GM18873 (cell line): ENCODE measurements around the gene ACER3.
"Not testable (repeated sequence)": the region's sequence is repeated elsewhere in the genome, so short reads cannot be mapped to it uniquely, and the experiment has no call there.

Source experiments
- ATAC-seq: cut with Tn5 transposase; IDR thresholded peaks from one replicate; pipeline ENCODE4 v1.9.1; 2021; ENCODE audit warnings: mild to moderate bottlenecking, moderate library complexity, moderate number of reproducible peaks; ENCODE audit not compliant: unreplicated experiment, low FRiP score

ACER3 gene

GRCh38 chr11:77053217-77054015 lies 192.7 kb downstream of the ACER3 start:
- no peak for ATAC-seq

DNA sequence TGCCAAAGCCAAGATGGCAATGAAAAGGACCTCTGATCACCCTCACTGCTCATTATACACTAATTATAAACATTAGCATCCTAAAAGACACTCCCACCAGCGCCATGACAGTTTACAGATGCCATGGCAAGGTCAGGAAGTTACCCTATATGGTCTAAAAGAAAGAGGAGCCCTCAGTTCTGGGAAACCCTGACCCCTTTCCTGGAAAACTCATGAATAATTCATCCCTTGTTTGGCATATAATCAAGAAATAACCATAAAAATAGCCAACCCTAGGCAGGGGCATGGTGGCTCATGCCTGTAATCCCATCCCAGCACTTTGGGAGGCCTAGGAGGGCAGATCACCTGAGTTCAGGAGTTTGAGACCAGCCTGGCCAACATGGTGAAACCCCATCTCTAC lies 193.4 kb downstream of the ACER3 start:
- no peak for ATAC-seq

GRCh38 chr11:77055101-77055561 lies 194.4 kb downstream of the ACER3 start:
- ATAC-seq, result no peak

DNA sequence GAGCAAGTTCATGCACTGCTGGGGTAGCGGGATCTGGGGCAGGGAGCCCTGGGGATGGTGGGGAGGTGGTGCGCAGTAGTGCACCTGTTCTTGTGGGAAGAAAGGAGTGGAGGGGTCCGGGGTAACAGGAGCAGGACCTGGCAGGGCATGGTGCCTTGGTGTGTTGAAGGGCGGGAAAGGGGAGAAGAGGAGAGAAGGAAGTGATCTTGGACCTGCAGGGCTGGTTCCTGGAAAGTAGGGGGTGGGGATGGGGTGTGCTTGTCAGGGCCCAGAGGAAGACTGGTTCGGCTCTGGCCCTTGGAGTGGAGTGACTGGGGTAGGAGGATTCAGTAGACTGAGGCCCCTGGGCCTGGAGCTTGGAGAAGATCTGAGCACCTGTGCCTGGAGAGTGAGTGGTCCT lies 195.2 kb downstream of the ACER3 start:
- no peak for ATAC-seq

DNA sequence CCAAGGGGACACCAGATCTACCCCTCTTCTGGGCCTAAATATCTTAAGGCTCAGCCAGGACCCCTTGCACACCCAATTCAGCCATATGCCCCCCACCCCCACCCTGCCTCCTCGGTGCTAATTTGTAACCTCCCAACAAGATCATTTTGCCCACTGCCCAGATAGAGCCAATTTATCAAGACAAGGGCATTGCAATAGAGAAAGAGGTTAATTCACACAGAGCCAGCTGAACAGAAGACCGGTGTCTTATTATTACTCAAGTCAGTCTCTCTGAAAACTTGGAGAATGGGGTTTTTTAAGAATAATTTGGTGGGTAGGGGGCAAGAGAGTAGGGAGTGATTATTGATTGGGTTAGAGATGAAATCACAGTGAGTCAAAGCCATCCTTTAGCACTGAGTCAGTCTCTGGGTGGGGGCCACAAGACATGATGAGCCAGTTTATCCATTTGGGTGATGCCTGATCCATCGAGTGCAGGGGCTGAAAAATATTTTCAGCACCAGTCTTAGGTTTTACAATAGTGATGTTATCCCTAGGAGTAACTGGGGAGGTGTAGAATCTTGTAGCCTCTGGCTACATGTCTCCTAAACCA lies 196.2 kb downstream of the ACER3 start:
- no peak for ATAC-seq

GRCh38 chr11:77057938-77058474 lies 197.3 kb downstream of the ACER3 start:
- no peak for ATAC-seq

DNA sequence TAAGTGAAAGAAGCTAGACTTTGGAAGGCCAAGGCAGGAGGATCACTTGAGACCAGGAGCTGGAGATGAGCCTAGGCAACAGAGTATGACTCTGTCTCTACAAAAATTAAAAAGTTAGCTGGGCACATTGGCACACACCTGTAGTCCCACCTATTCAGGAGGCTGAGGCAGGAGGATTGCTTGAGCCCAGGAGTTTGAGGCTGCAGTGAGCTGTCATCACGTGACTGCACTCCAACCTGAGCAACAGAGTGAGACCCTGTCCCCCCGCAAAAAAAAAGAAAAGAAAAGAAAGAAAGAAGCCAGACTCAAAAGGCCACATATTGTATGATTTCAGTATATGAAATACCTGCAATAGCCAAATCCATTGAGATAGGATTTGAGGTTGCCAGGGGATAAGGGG lies 198.2 kb downstream of the ACER3 start:
- no peak for ATAC-seq

- ATAC-seq, result no peak
Measured at GRCh38 chr11:77059806-77060205, 199.1 kb downstream of the ACER3 start.

- ATAC-seq, result no peak
Measured at GRCh38 chr11:77060234-77060633, 199.5 kb downstream of the ACER3 start.

- not testable (repeated sequence) for ATAC-seq
Measured at GRCh38 chr11:77061258-77061657, 200.5 kb downstream of the ACER3 start.

- ATAC-seq, result no peak
Measured at GRCh38 chr11:77062924-77063323, 202.2 kb downstream of the ACER3 start.

DNA sequence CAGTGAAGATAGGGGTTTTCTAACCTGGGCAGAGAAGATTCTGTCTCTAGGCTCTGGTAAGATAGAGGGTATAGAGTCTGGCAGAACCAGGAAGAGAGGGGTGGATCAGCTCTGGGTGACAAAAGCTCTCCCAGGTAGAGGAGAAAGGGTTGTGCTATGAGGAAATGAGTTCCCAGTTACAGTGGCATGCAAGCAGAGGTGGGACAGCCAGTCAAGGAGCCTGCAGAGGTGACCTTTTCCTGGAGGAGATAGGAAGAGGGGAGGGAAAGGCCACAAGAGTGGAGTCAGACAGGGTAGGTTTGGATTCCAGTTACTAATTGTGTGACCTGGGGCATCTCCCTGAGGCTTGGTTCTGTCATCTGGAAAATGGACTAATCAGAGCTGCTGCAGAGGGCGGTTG lies 202.7 kb downstream of the ACER3 start:
- no peak for ATAC-seq

GRCh38 chr11:77063861-77064260 lies 203.1 kb downstream of the ACER3 start:
- no peak for ATAC-seq

- ATAC-seq, result no peak
Measured at GRCh38 chr11:77064648-77065217, 204.0 kb downstream of the ACER3 start.

- ATAC-seq, result no peak
Measured at GRCh38 chr11:77065878-77066228, 205.1 kb downstream of the ACER3 start.

DNA sequence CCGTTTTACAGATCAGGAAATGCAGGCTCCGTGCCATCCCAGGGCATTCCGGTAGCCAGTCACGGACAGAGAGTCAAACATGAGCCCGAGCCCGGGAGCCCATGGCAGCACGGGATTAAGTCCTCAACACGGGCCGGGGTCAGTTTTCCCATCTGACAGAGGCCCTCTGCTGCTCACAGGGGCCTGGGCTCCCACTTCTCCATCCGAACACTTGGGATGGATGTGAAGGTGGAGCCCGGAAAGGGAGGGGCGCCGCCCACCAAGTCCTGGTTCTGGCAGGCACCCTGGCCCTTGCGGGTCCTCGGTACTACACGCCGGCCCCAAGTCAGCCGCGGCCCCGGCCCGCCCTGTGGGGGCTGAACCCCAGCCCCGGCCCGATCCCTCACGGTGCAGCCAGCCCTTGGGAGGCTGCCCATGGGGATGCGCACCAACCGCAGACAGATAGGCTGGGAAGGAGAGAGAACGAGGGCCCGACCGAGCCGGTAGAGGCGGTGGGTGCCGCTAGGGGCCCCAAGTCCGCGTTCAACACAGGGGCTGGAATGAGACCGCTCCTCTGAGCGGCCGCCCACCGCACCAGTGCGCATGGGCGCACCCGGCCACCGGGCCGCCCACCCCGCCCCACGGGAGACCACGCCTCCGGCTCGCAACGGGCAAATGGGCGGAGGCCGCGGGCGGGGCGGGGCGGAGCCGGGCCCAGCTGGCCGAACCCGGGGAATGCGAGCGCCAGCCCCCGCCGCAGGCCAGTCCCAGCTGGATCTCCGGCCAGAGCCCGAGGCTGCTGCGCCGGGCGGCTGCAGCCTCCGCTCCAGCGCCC lies 205.7 kb downstream of the ACER3 start, which contains the start of gene CAPN5:
Gene CAPN5, plus strand, starts transcription at position 743 of the 814 bp plus-strand sequence. CDS start 17,916 bp downstream, outside the sequence.
- ATAC-seq, result peak; percentile 70

DNA sequence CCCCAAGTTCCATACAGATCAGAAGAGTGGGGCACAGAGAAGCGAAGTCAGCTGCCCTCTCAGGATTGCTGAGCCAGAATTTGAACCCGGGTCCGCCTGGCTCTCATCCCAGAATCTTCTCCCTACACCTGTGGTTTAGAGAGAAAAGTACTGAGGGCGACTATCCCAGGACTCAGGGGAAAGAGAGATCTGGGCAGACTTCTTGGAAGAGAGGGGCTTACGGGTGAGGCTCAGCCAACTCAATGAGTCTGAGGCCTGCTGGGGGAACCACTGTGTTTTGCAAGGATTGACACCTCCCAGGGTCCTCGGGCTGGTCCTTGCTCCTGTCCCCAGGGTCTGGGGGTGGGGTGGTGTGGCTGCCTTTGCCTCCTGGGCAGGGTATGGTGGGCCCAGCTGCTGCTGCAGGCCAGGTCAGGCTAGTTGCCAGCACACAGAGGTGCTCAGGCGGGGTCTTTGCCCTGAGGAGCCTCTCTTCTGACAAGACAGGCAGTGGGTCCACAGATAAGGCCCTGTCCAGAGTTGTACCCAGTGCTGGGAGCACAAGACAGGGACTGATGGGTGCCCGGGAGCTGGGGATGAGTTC lies 207.2 kb downstream of the ACER3 start:
- ATAC-seq, result no peak

- ATAC-seq, result no peak
Measured at GRCh38 chr11:77068457-77069335, 208.0 kb downstream of the ACER3 start.

DNA sequence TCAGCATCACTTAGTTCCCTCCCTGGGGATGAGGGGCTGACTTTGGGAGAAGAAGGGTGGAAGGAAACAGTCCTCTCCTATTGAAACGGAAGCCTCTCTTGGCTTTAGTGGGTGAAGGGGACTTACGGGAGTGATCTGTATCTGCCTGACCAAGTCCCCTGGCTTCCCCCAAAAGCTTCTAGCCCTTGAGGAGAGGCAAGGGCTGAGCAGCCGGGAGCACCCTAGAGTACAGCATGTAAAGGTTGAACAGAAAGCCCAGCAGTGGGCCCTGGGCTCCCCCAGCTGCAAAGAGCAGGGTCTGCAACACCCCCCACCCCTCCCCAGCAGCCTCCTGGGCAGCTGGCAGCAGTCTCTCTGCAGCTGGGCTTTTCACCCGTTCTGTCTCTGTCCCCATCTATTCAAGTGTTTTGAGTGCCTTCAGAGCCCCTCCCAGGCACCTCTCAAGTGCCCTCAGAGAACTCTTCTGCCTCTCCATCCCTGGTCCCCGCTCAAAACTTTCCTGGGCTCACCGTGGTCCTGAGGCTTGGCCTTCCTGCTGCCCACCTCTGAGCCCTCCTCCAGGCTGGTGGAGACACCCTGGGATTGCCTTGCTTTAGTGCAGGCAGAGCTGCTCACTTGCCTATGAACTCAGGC lies 208.7 kb downstream of the ACER3 start:
- ATAC-seq, result no peak
